Nucleus accumbens (tissue), 56 donors: Measurements from ENCODE around the gene CHST7.

ENCODE experiments used
- DNase-seq, 56 donors: peaks; one replicate each; lab custom pipeline; 2025; lab: John Stamatoyannopoulos, UW

CHST7 gene

GRCh38 chrX:46643636-46644035 lies 70.1 kb downstream of the CHST7 start:
- DNase-seq, result no peak

- DNase-seq, result no peak
Measured at GRCh38 chrX:46645614-46646013, 72.0 kb downstream of the CHST7 start.

- DNase-seq, result no peak
Measured at GRCh38 chrX:46647251-46647650, 73.7 kb downstream of the CHST7 start.
